Mucosa of rectum (tissue), 2 donors: ENCODE results near the gene ACOX3.

Experiments used
- H3K27ac ChIP-seq, 2 donors: one replicate each; pipeline ENCODE4 v1.7.0; 2013; ENCODE audit warnings: inconsistent platforms in 2 of 2, low read depth in 2 of 2, low read length in 2 of 2
- H3K27me3 ChIP-seq, 2 donors: one replicate each; pipeline ENCODE4 v1.7.0; 2013; ENCODE audit warnings: low read length in 2 of 2; ENCODE audit not compliant: control insufficient read depth in 2 of 2, insufficient read depth in 2 of 2
- H3K36me3 ChIP-seq, 2 donors: one replicate each; pipeline ENCODE4 v1.7.0; 2013; ENCODE audit warnings: low read length in 2 of 2; ENCODE audit not compliant: control insufficient read depth in 2 of 2, insufficient read depth in 2 of 2
- H3K4me1 ChIP-seq, 2 donors: one replicate each; pipeline ENCODE4 v1.7.0; 2013; ENCODE audit warnings: low read length in 2 of 2, mild to moderate bottlenecking in 1 of 2; ENCODE audit not compliant: control insufficient read depth in 2 of 2, insufficient read depth in 2 of 2
- H3K4me3 ChIP-seq, 2 donors: one replicate each; pipeline ENCODE4 v1.7.0; 2013; ENCODE audit warnings: low read length in 2 of 2
- H3K9ac ChIP-seq, 2 donors: one replicate each; pipeline ENCODE4 v1.7.0; 2013; ENCODE audit warnings: low read length in 2 of 2, low read depth in 1 of 2, mild to moderate bottlenecking in 1 of 2
- H3K9me3 ChIP-seq, 2 donors: one replicate each; pipeline ENCODE4 v1.7.0; 2013; ENCODE audit warnings: low read length in 2 of 2; ENCODE audit not compliant: control insufficient read depth in 2 of 2
- donor health status: healthy.
- donor health status: Normal muscosa, but diverticular disease.

Gene ACOX3

GRCh38 chr4:8323947-8324555 is 116.5 kb downstream of the ACOX3 start:
- Histone ChIP-seq H3K9me3 (no peaks in the 10 kb centered on the region), H3K27ac (no peak overlapping the region), H3K9ac (no peak overlapping the region)

GRCh38 chr4:8322794-8323704 is 117.5 kb downstream of the ACOX3 start:
- Histone ChIP-seq H3K4me3 (no peak overlapping the region), H3K27ac (no peak overlapping the region), H3K4me1 (peaks cover 0 to 3% of the 10 kb centered on the region in 2 donors), H3K9me3 (no peaks in the 10 kb centered on the region), H3K9ac (no peak overlapping the region), H3K36me3 (no peaks in the 10 kb centered on the region), H3K27me3 (no peaks in the 10 kb centered on the region)

More at GRCh38 chr4:8323947-8324555, 116.5 kb downstream of the ACOX3 start:
- Histone ChIP-seq H3K36me3 (no peaks in the 10 kb centered on the region), H3K4me3 (no peak overlapping the region), H3K27me3 (no peaks in the 10 kb centered on the region), H3K4me1 (peaks cover 0 to 3% of the 10 kb centered on the region in 2 donors)

GRCh38 chr4:8321771-8322170 is 118.8 kb downstream of the ACOX3 start:
- H3K4me1 ChIP-seq: peaks cover 0 to 3% of the 10 kb centered on the region in 2 donors
- H3K9ac ChIP-seq: no peak overlapping the region
- H3K9me3 ChIP-seq: no peaks in the 10 kb centered on the region
- no peak overlapping the region for H3K27ac ChIP-seq
- no peaks in the 10 kb centered on the region for H3K36me3 ChIP-seq
- no peak overlapping the region for H3K4me3 ChIP-seq
- H3K27me3 ChIP-seq: no peaks in the 10 kb centered on the region

GRCh38 chr4:8321220-8321619 is 119.3 kb downstream of the ACOX3 start:
- H3K9ac ChIP-seq: no peak overlapping the region
- H3K27ac ChIP-seq: no peak overlapping the region
- no peak overlapping the region for H3K4me3 ChIP-seq
- H3K9me3 ChIP-seq: no peaks in the 10 kb centered on the region
- H3K4me1 ChIP-seq: peaks cover 0 to 3% of the 10 kb centered on the region in 2 donors
- H3K27me3 ChIP-seq: no peaks in the 10 kb centered on the region
- H3K36me3 ChIP-seq: no peaks in the 10 kb centered on the region

GRCh38 chr4:8320386-8320750 is 120.2 kb downstream of the ACOX3 start:
- Histone ChIP-seq H3K4me1 (peaks cover 0 to 3% of the 10 kb centered on the region in 2 donors), H3K9ac (no peak overlapping the region), H3K4me3 (no peak overlapping the region), H3K27me3 (no peaks in the 10 kb centered on the region), H3K36me3 (no peaks in the 10 kb centered on the region), H3K27ac (peak overlapping the region in 1 of 2 donors; percentile 34), H3K9me3 (no peaks in the 10 kb centered on the region)

- H3K4me3 ChIP-seq: no peak overlapping the region
- no peak overlapping the region for H3K9ac ChIP-seq
These were observed 120.7 kb downstream of the ACOX3 start for GRCh38 chr4:8319731-8320385.

GRCh38 chr4:8319061-8319460 is 121.5 kb downstream of the ACOX3 start:
- Histone ChIP-seq H3K4me1 (peaks cover 0 to 3% of the 10 kb centered on the region in 2 donors), H3K9me3 (no peaks in the 10 kb centered on the region), H3K27ac (no peak overlapping the region)

More at GRCh38 chr4:8319731-8320385, 120.7 kb downstream of the ACOX3 start:
- Histone ChIP-seq H3K4me1 (peaks cover 0 to 3% of the 10 kb centered on the region in 2 donors), H3K27ac (peak overlapping the region in 1 of 2 donors; percentile 34), H3K27me3 (no peaks in the 10 kb centered on the region), H3K36me3 (no peaks in the 10 kb centered on the region), H3K9me3 (no peaks in the 10 kb centered on the region)

GRCh38 chr4:8318509-8318908 is 122.0 kb downstream of the ACOX3 start:
- H3K4me1 ChIP-seq: peaks cover 0 to 3% of the 10 kb centered on the region in 2 donors
- H3K9me3 ChIP-seq: no peaks in the 10 kb centered on the region
- no peaks in the 10 kb centered on the region for H3K36me3 ChIP-seq
- H3K27me3 ChIP-seq: no peaks in the 10 kb centered on the region
- H3K9ac ChIP-seq: no peak overlapping the region
- no peak overlapping the region for H3K27ac ChIP-seq
- H3K4me3 ChIP-seq: no peak overlapping the region

More at GRCh38 chr4:8319061-8319460, 121.5 kb downstream of the ACOX3 start:
- H3K9ac ChIP-seq: no peak overlapping the region
- H3K36me3 ChIP-seq: no peaks in the 10 kb centered on the region
- H3K27me3 ChIP-seq: no peaks in the 10 kb centered on the region
- H3K4me3 ChIP-seq: no peak overlapping the region

- Histone ChIP-seq H3K27ac (no peak overlapping the region), H3K36me3 (no peaks in the 10 kb centered on the region), H3K4me1 (peaks cover 0 to 3% of the 10 kb centered on the region in 2 donors), H3K4me3 (no peak overlapping the region), H3K9ac (no peak overlapping the region), H3K9me3 (no peaks in the 10 kb centered on the region), H3K27me3 (no peaks in the 10 kb centered on the region)
These were observed 123.0 kb downstream of the ACOX3 start for GRCh38 chr4:8317474-8317873.

GRCh38 chr4:8316911-8317351 is 123.6 kb downstream of the ACOX3 start:
- Histone ChIP-seq H3K9ac (no peak overlapping the region), H3K4me1 (peaks cover 0 to 3% of the 10 kb centered on the region in 2 donors), H3K27me3 (no peaks in the 10 kb centered on the region), H3K27ac (no peak overlapping the region), H3K36me3 (no peaks in the 10 kb centered on the region), H3K4me3 (no peak overlapping the region), H3K9me3 (no peaks in the 10 kb centered on the region)
